GM18511 (cell line): Measurements from ENCODE around the gene ASS1.

ENCODE experiments used
- ATAC-seq: cut with Tn5 transposase; IDR thresholded peaks from one replicate; pipeline ENCODE4 v1.9.1; 2021; ENCODE audit warnings: mild to moderate bottlenecking, moderate library complexity; ENCODE audit not compliant: unreplicated experiment

ASS1 gene

GRCh38 chr9:130452835-130453234, 8.1 kb downstream of the ASS1 start:
- ATAC-seq, result no peak

GRCh38 chr9:130453487-130453886, 8.7 kb downstream of the ASS1 start:
- no peak for ATAC-seq

- ATAC-seq, result no peak
Observed at GRCh38 chr9:130454096-130454811, 9.5 kb downstream of the ASS1 start.

GRCh38 chr9:130454812-130455325, 10.1 kb downstream of the ASS1 start:
- no peak for ATAC-seq

- no peak for ATAC-seq
Observed at GRCh38 chr9:130458027-130458803, 13.5 kb downstream of the ASS1 start.

- no peak for ATAC-seq
Observed at GRCh38 chr9:130458804-130459067, 14.0 kb downstream of the ASS1 start.

- ATAC-seq, result no peak
Observed at GRCh38 chr9:130459151-130459550, 14.4 kb downstream of the ASS1 start.

GRCh38 chr9:130459941-130460669, 15.3 kb downstream of the ASS1 start:
- no peak for ATAC-seq

- ATAC-seq, result no peak
Observed at GRCh38 chr9:130461218-130461630, 16.5 kb downstream of the ASS1 start.

- ATAC-seq, result no peak
Observed at GRCh38 chr9:130461731-130462130, 17.0 kb downstream of the ASS1 start.

- no peak for ATAC-seq
Observed at GRCh38 chr9:130462685-130463540, 18.2 kb downstream of the ASS1 start.

GRCh38 chr9:130463763-130464745, 19.3 kb downstream of the ASS1 start:
- ATAC-seq, result no peak

- ATAC-seq, result no peak
Observed at GRCh38 chr9:130465383-130466096, 20.8 kb downstream of the ASS1 start.

GRCh38 chr9:130466537-130467217, 21.9 kb downstream of the ASS1 start:
- ATAC-seq, result no peak

GRCh38 chr9:130467316-130467715, 22.6 kb downstream of the ASS1 start:
- ATAC-seq, result no peak

GRCh38 chr9:130468566-130468965, 23.8 kb downstream of the ASS1 start:
- ATAC-seq, result no peak

GRCh38 chr9:130470269-130470668, 25.5 kb downstream of the ASS1 start:
- ATAC-seq, result no peak

- no peak for ATAC-seq
Observed at GRCh38 chr9:130470950-130471349, 26.2 kb downstream of the ASS1 start.
